Epithelial cell of proximal tubule (primary cell): ENCODE results near the gene STT3A. TPM values are rescaled to one million over a fixed set of nuclear protein-coding genes. Genes with fewer than 3 reads are reported as not detected.

Source experiments
- DNase-seq: peaks from one replicate; pipeline ENCODE4 v3.0.0-alpha.2; 2011; ENCODE audit warnings: low read depth
- H3K4me3 ChIP-seq: 2 replicates; pipeline ENCODE4 v1.5.1; 2011; ENCODE audit warnings: low read depth, mild to moderate bottlenecking, low read length
- total RNA-seq: library from RNA; depleted of rRNA; stranded (reverse); fragments of >200 nt; gene quantifications from 2 replicates; pipeline ENCODE4 v1.2.3, GENCODE V29; 2015
- TF ChIP-seq, protein P1 (sequence below): conservative IDR thresholded peaks from 2 replicates; pipeline ENCODE4 v1.5.1; 2012; ENCODE audit warnings: low read depth, mild to moderate bottlenecking, low read length

STT3A gene
- total RNA-seq, 1 donor from 2014 or later: 190 TPM

DNA sequence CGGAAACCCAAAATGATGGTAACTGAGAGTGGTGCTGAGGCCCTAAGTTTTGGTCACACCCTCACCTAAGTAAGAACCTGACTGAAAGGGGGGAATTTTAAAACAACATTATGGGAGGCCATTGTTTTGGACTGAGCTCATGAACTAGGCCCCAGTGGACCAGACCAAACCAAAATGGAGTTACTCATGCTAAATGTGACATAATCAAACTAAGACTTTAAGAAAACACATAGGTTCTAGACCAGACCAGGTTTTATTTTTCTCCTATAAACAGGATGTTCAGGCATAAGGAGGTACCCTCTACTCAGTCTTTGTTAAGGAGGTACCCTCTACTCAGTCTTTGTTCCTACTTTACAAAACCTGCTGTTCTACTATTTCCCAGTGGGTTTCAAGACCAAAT lies 30.7 kb upstream of the STT3A start:
- TF ChIP-seq, protein P1, sequence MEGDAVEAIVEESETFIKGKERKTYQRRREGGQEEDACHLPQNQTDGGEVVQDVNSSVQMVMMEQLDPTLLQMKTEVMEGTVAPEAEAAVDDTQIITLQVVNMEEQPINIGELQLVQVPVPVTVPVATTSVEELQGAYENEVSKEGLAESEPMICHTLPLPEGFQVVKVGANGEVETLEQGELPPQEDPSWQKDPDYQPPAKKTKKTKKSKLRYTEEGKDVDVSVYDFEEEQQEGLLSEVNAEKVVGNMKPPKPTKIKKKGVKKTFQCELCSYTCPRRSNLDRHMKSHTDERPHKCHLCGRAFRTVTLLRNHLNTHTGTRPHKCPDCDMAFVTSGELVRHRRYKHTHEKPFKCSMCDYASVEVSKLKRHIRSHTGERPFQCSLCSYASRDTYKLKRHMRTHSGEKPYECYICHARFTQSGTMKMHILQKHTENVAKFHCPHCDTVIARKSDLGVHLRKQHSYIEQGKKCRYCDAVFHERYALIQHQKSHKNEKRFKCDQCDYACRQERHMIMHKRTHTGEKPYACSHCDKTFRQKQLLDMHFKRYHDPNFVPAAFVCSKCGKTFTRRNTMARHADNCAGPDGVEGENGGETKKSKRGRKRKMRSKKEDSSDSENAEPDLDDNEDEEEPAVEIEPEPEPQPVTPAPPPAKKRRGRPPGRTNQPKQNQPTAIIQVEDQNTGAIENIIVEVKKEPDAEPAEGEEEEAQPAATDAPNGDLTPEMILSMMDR: no peak
- H3K4me3 ChIP-seq: no peak overlapping the region
- DNase-seq: no peak

DNA sequence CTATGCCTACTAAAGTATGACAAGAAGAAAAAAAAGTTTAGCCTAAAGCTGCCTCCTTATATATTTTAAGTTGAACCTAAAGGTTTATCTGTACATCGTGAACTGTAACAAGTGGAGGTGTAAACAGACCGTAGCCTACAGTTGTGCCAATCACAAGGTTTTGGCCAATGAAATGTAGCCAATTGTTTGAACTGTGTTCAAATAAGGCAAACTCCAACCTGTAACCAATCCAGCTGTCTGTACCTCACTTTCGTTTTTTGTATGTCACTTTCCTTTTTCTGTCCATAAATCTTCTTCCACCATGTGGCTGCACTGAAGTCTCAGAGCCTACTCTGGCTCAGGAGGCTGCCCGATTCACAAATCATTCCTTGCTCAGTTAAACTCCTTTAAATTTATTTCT lies 30.2 kb upstream of the STT3A start:
- TF ChIP-seq, protein P1: no peak
- no peak for DNase-seq
- no peak overlapping the region for H3K4me3 ChIP-seq

DNA sequence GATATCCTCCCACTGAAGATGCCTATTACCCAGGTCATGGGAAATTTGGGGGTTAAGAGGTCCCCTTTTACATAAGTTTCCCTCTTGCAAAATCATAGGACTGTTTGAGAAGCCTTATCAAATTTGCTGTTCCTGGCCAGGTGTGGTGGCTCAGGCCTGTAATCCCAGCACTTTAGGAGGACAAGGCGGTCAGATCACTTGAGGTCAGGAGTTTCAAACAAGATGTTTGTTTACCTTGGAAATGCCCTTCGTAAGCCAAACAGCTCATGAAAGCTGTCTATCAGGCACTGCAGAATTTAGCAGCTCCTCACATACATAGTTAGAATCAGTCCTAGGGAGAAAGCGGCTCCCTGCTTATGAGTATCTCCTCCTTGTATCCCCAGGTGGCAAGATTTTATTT lies 28.3 kb upstream of the STT3A start:
- TF ChIP-seq, protein P1: no peak
- no peak overlapping the region for H3K4me3 ChIP-seq

DNA sequence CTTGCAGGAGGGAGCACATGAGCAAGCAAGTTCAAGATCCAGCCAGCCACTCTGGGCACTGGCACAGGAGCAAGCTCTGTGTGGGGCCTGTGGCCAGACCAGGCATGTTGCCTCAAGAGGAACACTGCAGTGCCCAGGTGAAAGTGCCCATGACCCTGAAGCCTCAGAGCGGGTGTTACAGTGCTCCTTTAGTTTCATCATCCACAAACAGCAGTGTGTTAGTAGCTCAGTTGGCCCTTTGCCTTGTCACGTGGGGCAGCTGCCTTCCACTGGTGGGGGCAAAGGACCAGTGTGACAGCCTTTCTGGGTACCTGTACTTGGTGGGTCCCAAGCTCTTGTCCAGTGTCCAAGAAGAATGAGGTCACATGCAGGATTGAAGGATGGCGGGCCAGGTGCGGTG lies 26.4 kb upstream of the STT3A start:
- TF ChIP-seq, protein P1: no peak
- DNase-seq: no peak
- no peak overlapping the region for H3K4me3 ChIP-seq

More for the DNA sequence above, 28.3 kb upstream of the STT3A start:
- no peak for DNase-seq

DNA sequence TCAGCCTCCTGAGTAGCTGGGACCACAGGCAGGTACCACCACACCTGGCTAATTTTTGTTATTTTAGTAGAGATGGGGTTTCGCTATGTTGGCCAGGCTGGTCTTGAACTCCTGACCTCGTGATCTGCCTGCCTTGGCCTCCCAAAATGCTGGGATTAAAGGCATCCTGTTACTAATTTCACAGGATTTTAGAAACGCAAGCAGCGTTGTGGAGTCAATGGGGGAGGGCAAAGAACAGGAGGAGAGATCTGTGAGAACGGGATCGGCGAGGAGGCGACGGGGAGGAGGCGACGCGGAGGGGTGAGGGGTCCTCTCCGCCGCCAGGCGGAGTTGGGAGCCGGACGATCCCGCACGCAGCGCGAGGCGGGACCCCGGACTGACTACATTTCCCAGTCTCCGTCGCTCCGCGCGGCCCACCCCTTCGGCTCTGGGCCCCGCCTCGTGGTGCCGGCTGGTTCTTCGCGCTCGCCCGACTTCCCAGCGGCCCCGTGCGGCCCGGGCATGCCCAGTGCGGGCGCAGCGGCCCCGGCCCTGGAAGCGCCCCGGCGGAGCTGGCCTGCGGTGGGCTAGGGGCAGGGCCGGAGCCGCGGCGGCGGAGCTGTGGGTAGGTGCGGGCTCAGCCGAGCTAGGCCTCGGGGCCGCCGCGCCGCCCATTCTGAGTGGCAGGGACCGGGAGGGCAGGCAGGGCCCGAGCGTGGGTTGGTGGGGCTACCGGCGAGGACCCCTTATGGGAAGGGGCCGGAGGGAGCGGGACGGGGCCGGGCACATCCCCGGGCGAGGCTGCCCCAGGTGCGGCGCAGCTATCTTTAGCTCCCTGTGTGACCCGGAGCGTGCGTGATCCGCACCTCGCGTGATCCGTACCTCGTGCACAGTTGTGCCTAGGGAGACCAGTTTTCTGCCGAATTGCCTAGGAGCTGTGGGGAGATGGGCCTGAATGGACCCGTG lies 23.4 kb upstream of the STT3A start, which contains the start of gene EI24:
Gene EI24 (plus strand): TSS at position 508 of the 945 bp plus-strand sequence. CDS start 3,051 bp downstream, outside the sequence.
- H3K4me3 ChIP-seq: peak within 1 kb of the TSS; percentile 68
- TF ChIP-seq, protein P1: peak; percentile 57
- DNase-seq: no peak

DNA sequence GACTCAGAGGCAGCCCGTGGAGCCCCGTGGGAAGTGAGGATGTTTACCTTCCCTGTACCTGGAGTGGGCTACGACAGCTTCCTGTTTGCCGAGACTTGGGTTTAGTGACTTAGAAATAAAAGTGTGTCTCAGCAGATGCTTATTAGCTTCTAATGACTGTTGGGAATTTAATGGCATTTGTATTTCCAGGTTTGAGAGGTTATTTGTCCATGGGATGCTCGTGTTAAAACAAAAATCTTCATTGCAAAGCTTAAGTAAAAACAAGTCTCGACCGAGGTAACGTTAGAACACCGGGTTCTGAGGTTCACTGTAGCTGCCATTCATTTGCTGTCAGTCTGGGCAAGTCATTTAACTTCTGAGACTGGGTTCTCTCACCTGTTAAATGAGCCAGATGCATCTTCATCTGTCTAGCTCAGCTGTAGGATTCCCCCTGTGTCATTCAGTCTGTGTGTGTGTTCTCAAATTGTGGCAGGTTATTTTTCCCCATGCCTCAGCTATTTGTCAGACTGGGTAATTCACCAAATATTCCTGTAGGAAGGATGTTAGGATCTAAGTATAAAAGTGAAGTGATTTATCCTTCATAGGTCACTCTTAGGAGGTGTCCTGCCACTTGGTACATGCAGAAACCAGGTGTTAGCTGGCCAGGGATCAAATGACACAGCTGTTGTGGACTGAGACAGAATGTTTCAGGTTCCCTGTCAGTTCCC lies 22.6 kb upstream of the STT3A start:
- peak overlapping the region; percentile 68 for H3K4me3 ChIP-seq
- TF ChIP-seq, protein P1: no peak
- no peak for DNase-seq
